H9 (cell line): ENCODE measurements around the gene MSI2. TPM values are rescaled to one million over a fixed set of nuclear protein-coding genes. Genes with fewer than 3 reads are reported as not detected.

Experiments
- DNase-seq: peaks from one replicate; pipeline ENCODE4 v3.0.0-alpha.2; 2017
- H2AFZ ChIP-seq: one replicate; pipeline ENCODE4 v1.6.1; 2013; ENCODE audit warnings: mild to moderate bottlenecking, low read length, control low read depth, moderate library complexity
- H2AK5ac ChIP-seq: 2 replicates; pipeline ENCODE4 v1.6.1; 2013; ENCODE audit warnings: low read length, control low read depth, mixed read lengths; ENCODE audit not compliant: insufficient read length
- H2BK120ac ChIP-seq: one replicate; pipeline ENCODE4 v1.6.1; 2013; ENCODE audit warnings: low read depth, mild to moderate bottlenecking, low read length, control low read depth, inconsistent platforms; ENCODE audit not compliant: poor library complexity, severe bottlenecking
- H2BK12ac ChIP-seq: 2 replicates; pipeline ENCODE4 v1.6.1; 2013; ENCODE audit warnings: low read length, control low read depth, mixed read lengths, low read depth; ENCODE audit not compliant: insufficient read length
- H2BK15ac ChIP-seq: 2 replicates; pipeline ENCODE4 v1.6.1; 2013; ENCODE audit warnings: low read depth, low read length, control low read depth
- H2BK20ac ChIP-seq: one replicate; pipeline ENCODE4 v1.6.1; 2013; ENCODE audit warnings: low read depth, mild to moderate bottlenecking, low read length, control low read depth, inconsistent platforms; ENCODE audit not compliant: poor library complexity, severe bottlenecking
- H2BK5ac ChIP-seq: 2 replicates; pipeline ENCODE4 v1.6.1; 2013; ENCODE audit warnings: low read length, control low read depth, mixed read lengths; ENCODE audit not compliant: insufficient read length
- H3K14ac ChIP-seq: 2 replicates; pipeline ENCODE4 v1.6.1; 2013; ENCODE audit warnings: low read length, control low read depth; ENCODE audit not compliant: insufficient read depth
- H3K18ac ChIP-seq: 2 replicates; pipeline ENCODE4 v1.6.1; 2013; ENCODE audit warnings: low read depth, mild to moderate bottlenecking, mixed read lengths, low read length, control low read depth; ENCODE audit not compliant: insufficient read length
- H3K23ac ChIP-seq: 2 replicates; pipeline ENCODE4 v1.6.1; 2013; ENCODE audit warnings: low read length, control low read depth, mixed read lengths, low read depth; ENCODE audit not compliant: insufficient read length
- H3K23me2 ChIP-seq: 2 replicates; pipeline ENCODE4 v1.6.1; 2013; ENCODE audit warnings: low read depth, mild to moderate bottlenecking, mixed read lengths, low read length, control low read depth; ENCODE audit not compliant: insufficient read length, poor library complexity, severe bottlenecking
- H3K27ac ChIP-seq: 2 replicates; pipeline ENCODE4 v1.5.1; 2013; ENCODE audit warnings: low read length, control low read depth, mixed read lengths, low read depth; ENCODE audit not compliant: insufficient read length
- H3K27me3 ChIP-seq: 2 replicates; pipeline ENCODE4 v1.6.1; 2013; ENCODE audit warnings: low read length, control low read depth, inconsistent platforms; ENCODE audit not compliant: insufficient read depth
- H3K4ac ChIP-seq: 2 replicates; pipeline ENCODE4 v1.6.1; 2013; ENCODE audit warnings: low read depth, mild to moderate bottlenecking, control low read depth, inconsistent platforms, low read length, moderate library complexity
- H3K4me1 ChIP-seq: 2 replicates; pipeline ENCODE4 v1.6.1; 2013; ENCODE audit warnings: low read length, control low read depth, inconsistent platforms; ENCODE audit not compliant: insufficient read depth
- H3K4me2 ChIP-seq: 2 replicates; pipeline ENCODE4 v1.6.1; 2013; ENCODE audit warnings: low read length, control low read depth, mixed read lengths; ENCODE audit not compliant: insufficient read length, insufficient read depth
- H3K56ac ChIP-seq: 2 replicates; pipeline ENCODE4 v1.6.1; 2013; ENCODE audit warnings: low read depth, mild to moderate bottlenecking, mixed read lengths, low read length, control low read depth; ENCODE audit not compliant: insufficient read length
- H3K79me1 ChIP-seq: 2 replicates; pipeline ENCODE4 v1.6.1; 2013; ENCODE audit warnings: low read depth, mild to moderate bottlenecking, moderate library complexity, low read length, control low read depth, inconsistent platforms; ENCODE audit not compliant: insufficient read depth, poor library complexity, severe bottlenecking
- H3K79me2 ChIP-seq: 2 replicates; pipeline ENCODE4 v1.6.1; 2013; ENCODE audit warnings: low read length, control low read depth, inconsistent platforms; ENCODE audit not compliant: insufficient read depth
- H3K9ac ChIP-seq: 2 replicates; pipeline ENCODE4 v1.6.1; 2013; ENCODE audit warnings: low read length, control low read depth, mixed read lengths; ENCODE audit not compliant: insufficient read length; ENCODE audit errors: extremely low read depth
- H3K9me3 ChIP-seq: one replicate; pipeline ENCODE4 v1.6.1; 2013; ENCODE audit warnings: low read depth, low read length, inconsistent platforms; ENCODE audit not compliant: control insufficient read depth
- H3T11ph ChIP-seq: one replicate; pipeline ENCODE4 v1.6.1; 2013; ENCODE audit warnings: mild to moderate bottlenecking, low read length, control low read depth, inconsistent platforms
- H4K20me1 ChIP-seq: one replicate; pipeline ENCODE4 v1.6.1; 2013; ENCODE audit not compliant: control insufficient read depth, insufficient read length, insufficient read depth
- H4K5ac ChIP-seq: 2 replicates; pipeline ENCODE4 v1.6.1; 2013; ENCODE audit warnings: low read depth, mild to moderate bottlenecking, mixed read lengths, low read length, control low read depth; ENCODE audit not compliant: insufficient read length
- H4K8ac ChIP-seq: replicated peaks from 2 replicates; pipeline ENCODE4 v1.6.1; 2013; ENCODE audit warnings: low read length, control low read depth, mixed read lengths, low read depth; ENCODE audit not compliant: insufficient read length
- H4K91ac ChIP-seq: 2 replicates; pipeline ENCODE4 v1.6.1; 2013; ENCODE audit warnings: low read depth, mild to moderate bottlenecking, moderate library complexity, mixed read lengths, low read length, control low read depth; ENCODE audit not compliant: insufficient read length
- H3K27ac Mint-ChIP-seq, 3 experiments: 2 replicates in 2 of 3; 3 replicates in 1 of 3; pipeline ENCODE4 v1.8.0; 2020 to 2021; ENCODE audit warnings: mixed read lengths in 3 of 3, mild to moderate bottlenecking in 1 of 3, moderate library complexity in 1 of 3
- H3K27me3 Mint-ChIP-seq: 2 replicates; pipeline ENCODE4 v1.8.0; 2021; ENCODE audit warnings: low read depth, mild to moderate bottlenecking, moderate library complexity, mixed read lengths
- H3K36me3 Mint-ChIP-seq, 3 experiments: 2 replicates in 2 of 3; 3 replicates in 1 of 3; pipeline ENCODE4 v1.8.0; 2020 to 2021; ENCODE audit warnings: low read depth in 3 of 3, mixed read lengths in 3 of 3; ENCODE audit not compliant: insufficient read depth in 1 of 3
- H3K4me1 Mint-ChIP-seq, 2 experiments: 2 replicates each; pipeline ENCODE4 v1.8.0; 2020; ENCODE audit warnings: mixed read lengths in 2 of 2
- H3K4me3 Mint-ChIP-seq, 2 experiments: 2 replicates in 1 of 2; 3 replicates in 1 of 2; pipeline ENCODE4 v1.8.0; 2020 to 2021; ENCODE audit warnings: mild to moderate bottlenecking in 2 of 2, mixed read lengths in 2 of 2, moderate library complexity in 1 of 2
- H3K9me3 Mint-ChIP-seq, 2 experiments: 2 replicates in 1 of 2; 3 replicates in 1 of 2; pipeline ENCODE4 v1.8.0; 2020; ENCODE audit warnings: mild to moderate bottlenecking in 2 of 2, mixed read lengths in 2 of 2, moderate library complexity in 1 of 2
- WGBS: extraction: QIAGEN DNeasy Blood & Tissue Kit; methylation state at CpG from one replicate; pipeline ENCODE4 v1.1.7; 2013; ENCODE audit warnings: missing lambda C conversion rate, low lambda C conversion rate, mixed read lengths; ENCODE audit not compliant: insufficient read length; ENCODE audit errors: extremely low coverage; 5-methylcytosine and 5-hydroxymethylcytosine counted together
- total RNA-seq: library from RNA; stranded (reverse); gene quantifications from 2 replicates; pipeline ENCODE4 v1.2.1, GENCODE V29; 2021
- TF ChIP-seq, protein P1 (sequence below): fragments of 200-600 bp; sonication (generic); conservative IDR thresholded peaks from 3 replicates; pipeline ENCODE4 v1.8.0; 2021; ENCODE audit warnings: antibody characterized with exemption, mild to moderate bottlenecking

MSI2 gene
- total RNA-seq, 1 experiment from 2014 or later, result 98.5 TPM

DNA sequence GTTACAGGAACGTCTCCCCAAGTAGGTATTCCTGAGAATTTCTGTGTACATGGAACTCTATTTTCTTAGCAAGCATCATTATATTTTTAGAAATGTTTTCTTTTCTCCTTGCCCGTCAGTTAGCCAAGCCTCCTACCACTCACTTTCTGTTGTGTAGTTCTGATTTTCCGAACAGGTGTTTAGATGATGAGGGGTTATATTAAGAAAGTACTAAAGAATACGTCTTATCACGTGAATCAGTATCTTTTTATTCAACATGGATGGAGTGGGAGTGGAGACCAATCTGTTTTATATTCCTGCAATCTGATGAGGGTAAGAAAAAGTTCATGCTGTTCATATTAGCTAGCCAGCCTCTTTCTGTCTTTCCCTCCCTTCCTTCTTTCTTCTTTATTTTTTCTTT is 29.4 kb downstream of the MSI2 start:
- peaks cover 9% of the 10 kb centered on the region; the same call in 1 of the 2 replicates for H3K4me1 ChIP-seq
- no peak overlapping the region for H2BK120ac ChIP-seq
- H2BK5ac ChIP-seq, result no peak overlapping the region
- no peaks in the 10 kb centered on the region for H4K20me1 ChIP-seq
- H3K14ac ChIP-seq, result no peak overlapping the region
- DNase-seq, result no peak
- no peaks in the 10 kb centered on the region for H3K9me3 Mint-ChIP-seq
- no peaks in the 10 kb centered on the region for H3K23me2 ChIP-seq
- TF ChIP-seq, protein P1, sequence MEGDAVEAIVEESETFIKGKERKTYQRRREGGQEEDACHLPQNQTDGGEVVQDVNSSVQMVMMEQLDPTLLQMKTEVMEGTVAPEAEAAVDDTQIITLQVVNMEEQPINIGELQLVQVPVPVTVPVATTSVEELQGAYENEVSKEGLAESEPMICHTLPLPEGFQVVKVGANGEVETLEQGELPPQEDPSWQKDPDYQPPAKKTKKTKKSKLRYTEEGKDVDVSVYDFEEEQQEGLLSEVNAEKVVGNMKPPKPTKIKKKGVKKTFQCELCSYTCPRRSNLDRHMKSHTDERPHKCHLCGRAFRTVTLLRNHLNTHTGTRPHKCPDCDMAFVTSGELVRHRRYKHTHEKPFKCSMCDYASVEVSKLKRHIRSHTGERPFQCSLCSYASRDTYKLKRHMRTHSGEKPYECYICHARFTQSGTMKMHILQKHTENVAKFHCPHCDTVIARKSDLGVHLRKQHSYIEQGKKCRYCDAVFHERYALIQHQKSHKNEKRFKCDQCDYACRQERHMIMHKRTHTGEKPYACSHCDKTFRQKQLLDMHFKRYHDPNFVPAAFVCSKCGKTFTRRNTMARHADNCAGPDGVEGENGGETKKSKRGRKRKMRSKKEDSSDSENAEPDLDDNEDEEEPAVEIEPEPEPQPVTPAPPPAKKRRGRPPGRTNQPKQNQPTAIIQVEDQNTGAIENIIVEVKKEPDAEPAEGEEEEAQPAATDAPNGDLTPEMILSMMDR, result no peak
- no peak overlapping the region for H3K27ac ChIP-seq
- no peak overlapping the region for H2BK15ac ChIP-seq
- no peak overlapping the region for H2BK20ac ChIP-seq
- peak overlapping the region in 2 of 3 experiments; percentile 36 to 92; a peak in 4 of 7 replicates for H3K27ac Mint-ChIP-seq
- peaks cover 0 to 19% (median 10%) of the 10 kb centered on the region in 3 experiments; a peak in 4 of 7 replicates for H3K36me3 Mint-ChIP-seq
- no peak overlapping the region for H2AK5ac ChIP-seq
- H3K4ac ChIP-seq, result no peak overlapping the region
- peaks cover 9% of the 10 kb centered on the region for H3K79me1 ChIP-seq
- H3K27me3 Mint-ChIP-seq, result no peaks in the 10 kb centered on the region
- H3T11ph ChIP-seq, result no peak overlapping the region
- no peak overlapping the region for H3K23ac ChIP-seq
- H3K9ac ChIP-seq, result no peak overlapping the region
- H3K4me3 Mint-ChIP-seq, result peak overlapping the region in 1 of 2 experiments; percentile 67; a peak in 2 of 5 replicates
- H3K18ac ChIP-seq, result no peak overlapping the region
- H4K91ac ChIP-seq, result no peak overlapping the region
- H2BK12ac ChIP-seq, result no peak overlapping the region
- no peak overlapping the region for H3K56ac ChIP-seq
- H3K4me1 Mint-ChIP-seq, result peaks cover 76 to 84% of the 10 kb centered on the region in 2 experiments
- H3K27me3 ChIP-seq, result no peaks in the 10 kb centered on the region
- no peaks in the 10 kb centered on the region for H3K9me3 ChIP-seq
- H4K5ac ChIP-seq, result no peak overlapping the region
- no peaks in the 10 kb centered on the region for H3K79me2 ChIP-seq
- no peak overlapping the region for H3K4me2 ChIP-seq
- no peak overlapping the region for H2AFZ ChIP-seq
- H4K8ac ChIP-seq, result no peak overlapping the region
- WGBS, result no CpG with 5 or more reads among the region's 5 CpGs
